GM21381 (cell line): ENCODE data around the gene NUDT14.

Experiments used
- ATAC-seq: cut with Tn5 transposase; IDR thresholded peaks from one replicate; pipeline ENCODE4 v1.9.1; 2021; ENCODE audit warnings: mild to moderate bottlenecking, moderate library complexity; ENCODE audit not compliant: unreplicated experiment

The NUDT14 gene

GRCh38 chr14:105161964-105162668 lies 19.0 kb downstream of the NUDT14 start:
- ATAC-seq: no peak

- ATAC-seq: no peak
Measured at GRCh38 chr14:105161309-105161708, 19.8 kb downstream of the NUDT14 start.

GRCh38 chr14:105160776-105161175 lies 20.3 kb downstream of the NUDT14 start:
- ATAC-seq: no peak

GRCh38 chr14:105159344-105159743 lies 21.8 kb downstream of the NUDT14 start:
- no peak for ATAC-seq

GRCh38 chr14:105158794-105159193 lies 22.3 kb downstream of the NUDT14 start:
- no peak for ATAC-seq

- ATAC-seq: no peak
Measured at GRCh38 chr14:105157872-105158271, 23.2 kb downstream of the NUDT14 start.

GRCh38 chr14:105156414-105157375 lies 24.4 kb downstream of the NUDT14 start:
- no peak for ATAC-seq

- no peak for ATAC-seq
Measured at GRCh38 chr14:105155681-105156413, 25.3 kb downstream of the NUDT14 start.

GRCh38 chr14:105155071-105155651 lies 26.0 kb downstream of the NUDT14 start:
- ATAC-seq: no peak

- no peak for ATAC-seq
Measured at GRCh38 chr14:105154476-105154871, 26.6 kb downstream of the NUDT14 start.

- ATAC-seq: no peak
Measured at GRCh38 chr14:105153739-105154475, 27.2 kb downstream of the NUDT14 start.

GRCh38 chr14:105153331-105153731 lies 27.8 kb downstream of the NUDT14 start:
- ATAC-seq: no peak

- ATAC-seq: no peak
Measured at GRCh38 chr14:105152794-105153241, 28.3 kb downstream of the NUDT14 start.

GRCh38 chr14:105151838-105152793 lies 29.0 kb downstream of the NUDT14 start:
- no peak for ATAC-seq

GRCh38 chr14:105151084-105151837 lies 29.9 kb downstream of the NUDT14 start:
- no peak for ATAC-seq

- ATAC-seq: no peak
Measured at GRCh38 chr14:105150368-105151083, 30.6 kb downstream of the NUDT14 start.

- ATAC-seq: no peak
Measured at GRCh38 chr14:105150026-105150367, 31.1 kb downstream of the NUDT14 start.
